IMR-90 (cell line): ENCODE data around the gene TPM4. TPM values are rescaled to one million over a fixed set of nuclear protein-coding genes. Genes with fewer than 3 reads are reported as not detected.

Source experiments
- ATAC-seq: fragments of 200-7000 bp; cut with Tn5 transposase; 2 replicates; pipeline ENCODE4 v1.9.1; 2020; ENCODE audit warnings: low read depth, mild to moderate bottlenecking, moderate library complexity
- BruUV-seq: library from RNA; stranded (reverse); fragments of 400-500 nt; replicated peaks from 2 replicates; lab custom pipeline; 2021; lab: Mats Ljungman, UMichigan
- CTCF ChIA-PET: fragments of 300-600 bp; formaldehyde crosslinking; extraction: SDS; loops from one replicate; lab custom pipeline; 2021; ENCODE audit warnings: antibody characterized with exemption; lab: Yijun Ruan, JAX
- POLR2A ChIA-PET: fragments of 300-600 bp; sonication (Branson Sonifier 250); formaldehyde crosslinking; loops from one replicate; lab custom pipeline; 2022; ENCODE audit warnings: antibody characterized with exemption; ENCODE audit not compliant: unreplicated experiment; lab: Charles Lee
- DNase-seq: peaks from one replicate; pipeline ENCODE4 v3.0.0; 2013
- H2AFZ ChIP-seq: replicated peaks from 2 replicates; pipeline ENCODE3; 2013; ENCODE audit warnings: low read length, mild to moderate bottlenecking; ENCODE audit not compliant: poor library complexity
- H2AK5ac ChIP-seq: 2 replicates; pipeline ENCODE4 v1.6.1; 2013; ENCODE audit warnings: low read depth, low read length, inconsistent platforms
- H2AK9ac ChIP-seq: replicated peaks from 2 replicates; pipeline ENCODE3; 2013; ENCODE audit warnings: mild to moderate bottlenecking, low read depth, low read length, moderate library complexity; ENCODE audit not compliant: poor library complexity
- H2BK120ac ChIP-seq: 2 replicates; pipeline ENCODE4 v1.6.1; 2013; ENCODE audit warnings: low read depth, low read length, inconsistent platforms
- H2BK15ac ChIP-seq: 3 replicates; pipeline ENCODE4 v1.6.1; 2013; ENCODE audit warnings: low read depth, low read length, inconsistent platforms
- H2BK20ac ChIP-seq: 2 replicates; pipeline ENCODE4 v1.6.1; 2013; ENCODE audit warnings: low read depth, mild to moderate bottlenecking, inconsistent platforms, low read length, moderate library complexity
- H2BK5ac ChIP-seq: 2 replicates; pipeline ENCODE4 v1.6.1; 2013; ENCODE audit warnings: mild to moderate bottlenecking, low read depth, low read length, inconsistent platforms; ENCODE audit not compliant: poor library complexity, severe bottlenecking
- H3K14ac ChIP-seq: replicated peaks from 2 replicates; pipeline ENCODE4 v1.6.1; 2013; ENCODE audit warnings: low read depth, low read length, inconsistent platforms
- H3K18ac ChIP-seq: 2 replicates; pipeline ENCODE4 v1.6.1; 2013; ENCODE audit warnings: low read depth, low read length, control low read depth
- H3K23ac ChIP-seq: 2 replicates; pipeline ENCODE4 v1.6.1; 2013; ENCODE audit warnings: low read depth, low read length, inconsistent platforms
- H3K27ac ChIP-seq: 2 replicates; pipeline ENCODE4 v1.5.1; 2013; ENCODE audit warnings: mild to moderate bottlenecking, control low read depth, low read length; ENCODE audit not compliant: insufficient read depth
- H3K27me3 ChIP-seq: 2 replicates; pipeline ENCODE4 v1.6.1; 2013; ENCODE audit warnings: low read length; ENCODE audit not compliant: control insufficient read depth, insufficient read depth
- H3K36me3 ChIP-seq: 2 replicates; pipeline ENCODE4 v1.6.1; 2013; ENCODE audit warnings: low read length, mixed read lengths; ENCODE audit not compliant: control insufficient read depth, insufficient read depth
- H3K4ac ChIP-seq: 2 replicates; pipeline ENCODE4 v1.6.1; 2013; ENCODE audit warnings: low read depth, low read length, inconsistent platforms
- H3K4me1 ChIP-seq: 2 replicates; pipeline ENCODE4 v1.6.1; 2013; ENCODE audit warnings: low read length, mixed read lengths; ENCODE audit not compliant: control insufficient read depth, insufficient read depth
- H3K4me2 ChIP-seq: 2 replicates; pipeline ENCODE4 v1.6.1; 2013; ENCODE audit warnings: low read depth, mild to moderate bottlenecking, control low read depth, low read length, moderate library complexity
- H3K4me3 ChIP-seq: 2 replicates; pipeline ENCODE4 v1.5.1; 2013; ENCODE audit warnings: low read depth, mild to moderate bottlenecking, control low read depth, low read length, moderate library complexity; ENCODE audit not compliant: insufficient read depth
- H3K56ac ChIP-seq: 2 replicates; pipeline ENCODE4 v1.6.1; 2013; ENCODE audit warnings: low read length, inconsistent platforms; ENCODE audit not compliant: insufficient read depth; ENCODE audit errors: extremely low read depth
- H3K79me1 ChIP-seq, 2 experiments: 2 replicates each; pipeline ENCODE4 v1.6.1; 2013; ENCODE audit warnings: low read length in 2 of 2, inconsistent platforms in 1 of 2, low read depth in 1 of 2
- H3K9ac ChIP-seq: 2 replicates; pipeline ENCODE4 v1.6.1; 2013; ENCODE audit warnings: low read depth, low read length, control low read depth
- H3K9me1 ChIP-seq: 2 replicates; pipeline ENCODE4 v1.6.1; 2013; ENCODE audit warnings: low read length, inconsistent platforms; ENCODE audit not compliant: insufficient read depth
- H3K9me3 ChIP-seq: 2 replicates; pipeline ENCODE4 v1.6.1; 2013; ENCODE audit warnings: low read length; ENCODE audit not compliant: control insufficient read depth, insufficient read depth
- H4K20me1 ChIP-seq: 2 replicates; pipeline ENCODE4 v1.6.1; 2013; ENCODE audit warnings: low read length, inconsistent platforms; ENCODE audit not compliant: insufficient read depth
- H4K5ac ChIP-seq: 2 replicates; pipeline ENCODE4 v1.6.1; 2013; ENCODE audit warnings: mild to moderate bottlenecking, low read depth, low read length, control low read depth
- H4K8ac ChIP-seq, 2 experiments: 2 replicates each; pipeline ENCODE4 v1.6.1; 2013; ENCODE audit warnings: low read depth in 2 of 2, low read length in 2 of 2, control low read depth in 1 of 2, inconsistent platforms in 1 of 2
- H4K91ac ChIP-seq: 2 replicates; pipeline ENCODE4 v1.6.1; 2013; ENCODE audit warnings: low read depth, low read length, inconsistent platforms; ENCODE audit not compliant: insufficient read depth
- MAZ ChIP-seq: IDR thresholded peaks from 2 replicates; pipeline ENCODE4 v1.6.1; 2012; ENCODE audit warnings: low read depth, mild to moderate bottlenecking, low read length, improper control_type of control experiment, moderate library complexity, borderline replicate concordance
- POLR2A ChIP-seq: IDR thresholded peaks from 2 replicates; pipeline ENCODE4 v1.6.1; 2012; ENCODE audit warnings: mild to moderate bottlenecking, low read depth, low read length
- WGBS, 2 experiments: methylation state at CpG; one replicate each; pipeline versions ENCODE4 v1.1.5 to v1.1.7; 2013; ENCODE audit warnings: missing lambda C conversion rate in 2 of 2; ENCODE audit not compliant: insufficient read length in 1 of 2; ENCODE audit errors: extremely low coverage in 2 of 2; 5-methylcytosine and 5-hydroxymethylcytosine counted together
- dilution Hi-C: fragments of 300-500 bp; cut with HindIII; formaldehyde crosslinking; loops from one replicate; pipeline ENCODE4 v1.14.3; 2018; ENCODE audit warnings: low sequenced_read_pairs; ENCODE audit not compliant: unreplicated experiment
- in situ Hi-C: fragments of 300-500 bp; cut with MboI; formaldehyde crosslinking; loops from 3 replicates; pipeline ENCODE4 v1.14.3; 2019; ENCODE audit warnings: low sequenced_read_pairs, inconsistent platforms, mixed read lengths
- intact Hi-C: fragments of 100-400 bp; cut with micrococcal nuclease; formaldehyde crosslinking; loops from 2 replicates; pipeline ENCODE4 v1.10.0; 2022
- polyA plus RNA-seq, 3 experiments: library from polyadenylated mRNA; depleted of rRNA; stranded (reverse); fragments of >200 nt; gene quantifications; 2 replicates each; pipeline ENCODE4 v1.2.3, GENCODE V29; 2012; ENCODE audit warnings: low replicate concordance in 1 of 3
- total RNA-seq: library from RNA; depleted of rRNA; stranded (reverse); fragments of >200 nt; gene quantifications from 2 replicates; pipeline ENCODE4 v1.2.3, GENCODE V29; 2012
- TF ChIP-seq, protein P1 (sequence below): conservative IDR thresholded peaks from 2 replicates; pipeline ENCODE4 v1.5.1; 2012; ENCODE audit warnings: mild to moderate bottlenecking, low read depth, low read length, improper control_type of control experiment

Gene TPM4
- total and polyA plus RNA-seq, 2 of the 4 experiments (the other 2 are of a cell fraction), result 1,075 to 1,160 TPM

DNA sequence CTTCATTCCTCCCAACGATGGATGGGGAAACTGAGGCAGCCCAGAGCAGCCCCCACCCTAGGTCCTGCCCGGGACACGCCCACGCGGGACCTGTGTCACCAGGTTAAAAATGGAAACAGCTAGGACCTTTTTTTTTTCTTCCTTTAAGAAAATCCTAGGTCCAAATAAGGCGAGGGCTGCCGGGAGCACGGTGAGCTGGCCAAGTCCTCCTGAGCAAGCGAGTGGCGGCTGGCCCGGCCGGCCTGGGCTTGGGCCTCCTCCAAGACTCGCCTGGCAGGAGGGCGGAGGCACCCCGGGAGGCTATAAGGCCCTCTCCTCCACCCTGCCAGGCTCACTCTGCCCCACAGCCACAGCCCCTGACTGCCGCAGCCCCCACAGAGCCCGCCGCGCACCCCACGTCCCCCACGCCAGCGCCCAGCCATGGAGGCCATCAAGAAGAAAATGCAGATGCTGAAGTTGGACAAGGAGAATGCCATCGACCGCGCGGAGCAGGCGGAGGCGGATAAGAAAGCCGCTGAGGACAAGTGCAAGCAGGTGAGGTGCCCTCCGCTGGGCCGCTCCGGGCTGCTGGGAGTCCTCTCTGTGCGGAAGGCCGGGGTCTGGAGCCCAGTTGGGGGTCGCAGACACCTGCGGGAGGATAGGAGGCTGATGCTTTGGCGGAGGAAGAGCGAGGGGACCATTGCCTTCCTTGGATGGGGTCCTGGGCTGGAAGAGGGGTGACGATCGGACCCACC is 8.9 kb upstream of the TPM4 start:
- peak overlapping the region; percentile 86 for H2BK120ac ChIP-seq
- peaks cover 19% of the 10 kb centered on the region for H3K4me1 ChIP-seq
- POLR2A ChIA-PET, result interaction anchor here (1.1 to 2.2 kb wide), 2 partner anchors 9 to 11 kb away, joined by 3 to 8 read pairs; partner anchors contain the start of gene TPM4
- H3K4me3 ChIP-seq, result peak overlapping the region; percentile 54
- 77% methylated on average over 9 of the region's 40 CpGs; no CpG with 5 or more reads in 1 of the 2 experiments for WGBS, 2 experiments
- peak overlapping the region; percentile 74 for H2BK20ac ChIP-seq
- H3K27ac ChIP-seq, result peak overlapping the region; percentile 72
- H2BK15ac ChIP-seq, result peak overlapping the region; percentile 83; the same call in 2 of the 3 replicates
- H4K8ac ChIP-seq, result peak overlapping the region; percentile 82 to 85
- peak overlapping the region; percentile 71; the same call in 1 of the 2 replicates for H3K9ac ChIP-seq
- no peaks in the 10 kb centered on the region for H3K36me3 ChIP-seq
- DNase-seq (peak; percentile 87), ATAC-seq (peak; percentile 68)
- peak overlapping the region; percentile 76 for H3K4me2 ChIP-seq
- peak overlapping the region; percentile 46 for H3K18ac ChIP-seq
- H3K56ac ChIP-seq, result peak overlapping the region; percentile 42; the same call in 1 of the 2 replicates
- peak overlapping the region; percentile 86; the same call in 1 of the 2 replicates for H3K23ac ChIP-seq
- H2AK9ac ChIP-seq, result peak overlapping the region; percentile 95
- peaks cover 20 to 76% of the 10 kb centered on the region in 2 experiments for H3K79me1 ChIP-seq
- H4K91ac ChIP-seq, result peak overlapping the region; percentile 74
- peak overlapping the region; percentile 94 for H3K14ac ChIP-seq
- H2BK5ac ChIP-seq, result peak overlapping the region; percentile 90
- H3K4ac ChIP-seq, result peak overlapping the region; percentile 96
- H3K9me3 ChIP-seq, result no peaks in the 10 kb centered on the region
- in situ Hi-C loops (no loop called here), intact Hi-C loops (no loop called here), dilution Hi-C loops (no loop called here)
- peaks cover 20% of the 10 kb centered on the region; the same call in 1 of the 2 replicates for H4K20me1 ChIP-seq
- TF ChIP-seq POLR2A, result peak; percentile 76
- TF ChIP-seq, protein P1, sequence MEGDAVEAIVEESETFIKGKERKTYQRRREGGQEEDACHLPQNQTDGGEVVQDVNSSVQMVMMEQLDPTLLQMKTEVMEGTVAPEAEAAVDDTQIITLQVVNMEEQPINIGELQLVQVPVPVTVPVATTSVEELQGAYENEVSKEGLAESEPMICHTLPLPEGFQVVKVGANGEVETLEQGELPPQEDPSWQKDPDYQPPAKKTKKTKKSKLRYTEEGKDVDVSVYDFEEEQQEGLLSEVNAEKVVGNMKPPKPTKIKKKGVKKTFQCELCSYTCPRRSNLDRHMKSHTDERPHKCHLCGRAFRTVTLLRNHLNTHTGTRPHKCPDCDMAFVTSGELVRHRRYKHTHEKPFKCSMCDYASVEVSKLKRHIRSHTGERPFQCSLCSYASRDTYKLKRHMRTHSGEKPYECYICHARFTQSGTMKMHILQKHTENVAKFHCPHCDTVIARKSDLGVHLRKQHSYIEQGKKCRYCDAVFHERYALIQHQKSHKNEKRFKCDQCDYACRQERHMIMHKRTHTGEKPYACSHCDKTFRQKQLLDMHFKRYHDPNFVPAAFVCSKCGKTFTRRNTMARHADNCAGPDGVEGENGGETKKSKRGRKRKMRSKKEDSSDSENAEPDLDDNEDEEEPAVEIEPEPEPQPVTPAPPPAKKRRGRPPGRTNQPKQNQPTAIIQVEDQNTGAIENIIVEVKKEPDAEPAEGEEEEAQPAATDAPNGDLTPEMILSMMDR, result no peak
- peak; percentile 23; the same call in 1 of the 2 replicates for TF ChIP-seq MAZ
- H4K5ac ChIP-seq, result peak overlapping the region; percentile 49
- BruUV-seq, result no TSS peak
- H2AFZ ChIP-seq, result peak overlapping the region; percentile 83
- H3K9me1 ChIP-seq, result peaks cover 45% of the 10 kb centered on the region
- no peaks in the 10 kb centered on the region for H3K27me3 ChIP-seq
- H2AK5ac ChIP-seq, result peak overlapping the region; percentile 100
- CTCF ChIA-PET, result interaction anchor here (1.8 kb wide), 1 partner anchor 26 kb away, joined by 4 read pairs; no protein-coding TSS in a partner anchor
